ENCODE results near the gene PAWR.
A peak's percentile ranks its signal among the peaks of the same experiment; 100 is the strongest.

Gene PAWR

GRCh38 chr12:79558924-79559469 lies 131.8 kb downstream of the PAWR start:
- H3K4me2 ChIP-seq (ENCODE audit: low read length) = no peak overlapping the region
- H3K9me2 ChIP-seq (replicated peaks; ENCODE audit: control insufficient read depth, low read length) = no peaks in the 10 kb centered on the region
- no peak for TF ChIP-seq EZH2phosphoT487 (IDR thresholded peaks at IDR 0.05; ENCODE audit: borderline replicate concordance, low read length)
- TF ChIP-seq CTCF (IDR thresholded peaks at IDR 0.05; ENCODE audit: low read depth, low read length, poor library complexity, severe bottlenecking) = no peak
- H4K20me1 ChIP-seq (ENCODE audit: control insufficient read depth, insufficient read depth, low read depth, low read length) = no peaks in the 10 kb centered on the region
- no peaks in the 10 kb centered on the region; the same call in 1 of the 2 replicates for H3F3A ChIP-seq (ENCODE audit: control insufficient read depth, insufficient read depth)
- no peak overlapping the region for H3K27ac ChIP-seq (ENCODE audit: low read depth, low read length)
- H3K9me3 ChIP-seq (ENCODE audit: control insufficient read depth, insufficient read depth, low read length) = no peaks in the 10 kb centered on the region; the same call in 1 of the 2 replicates
- H3K4me1 ChIP-seq (ENCODE audit: control insufficient read depth, low read length) = no peaks in the 10 kb centered on the region
- H3K4me3 ChIP-seq (ENCODE audit: low read length) = no peak overlapping the region
- no peaks in the 10 kb centered on the region for H3K27me3 ChIP-seq (ENCODE audit: control insufficient read depth, low read length)
- peaks cover 37% of the 10 kb centered on the region for H3K36me3 ChIP-seq (ENCODE audit: control insufficient read depth, low read length)
- H3K79me2 ChIP-seq (ENCODE audit: control insufficient read depth, low read length) = no peaks in the 10 kb centered on the region

- no peak overlapping the region for H3K4me3 ChIP-seq (ENCODE audit: low read length)
- no peaks in the 10 kb centered on the region for H3K9me3 ChIP-seq (ENCODE audit: control insufficient read depth, insufficient read depth, low read length)
- H4K20me1 ChIP-seq (ENCODE audit: control insufficient read depth, insufficient read depth, low read depth, low read length) = no peaks in the 10 kb centered on the region
- H3K36me3 ChIP-seq (ENCODE audit: control insufficient read depth, low read length) = peaks cover 36% of the 10 kb centered on the region
- TF ChIP-seq CTCF (IDR thresholded peaks at IDR 0.05; ENCODE audit: low read depth, low read length, poor library complexity, severe bottlenecking) = no peak
- TF ChIP-seq EZH2phosphoT487 (IDR thresholded peaks at IDR 0.05; ENCODE audit: borderline replicate concordance, low read length) = no peak
- no peaks in the 10 kb centered on the region for H3K4me1 ChIP-seq (ENCODE audit: control insufficient read depth, low read length)
- no peak overlapping the region for H3K4me2 ChIP-seq (ENCODE audit: low read length)
- H3F3A ChIP-seq (ENCODE audit: control insufficient read depth, insufficient read depth) = no peaks in the 10 kb centered on the region; the same call in 1 of the 2 replicates
- no peaks in the 10 kb centered on the region for H3K27me3 ChIP-seq (ENCODE audit: control insufficient read depth, low read length)
- no peaks in the 10 kb centered on the region for H3K79me2 ChIP-seq (ENCODE audit: control insufficient read depth, low read length)
- no peaks in the 10 kb centered on the region for H3K9me2 ChIP-seq (replicated peaks; ENCODE audit: control insufficient read depth, low read length)
- H3K27ac ChIP-seq (ENCODE audit: low read depth, low read length) = no peak overlapping the region
These were observed 133.0 kb downstream of the PAWR start for GRCh38 chr12:79557690-79558315.

- H3F3A ChIP-seq (ENCODE audit: control insufficient read depth, insufficient read depth) = no peaks in the 10 kb centered on the region; the same call in 1 of the 2 replicates
- H3K4me2 ChIP-seq (ENCODE audit: low read length) = no peak overlapping the region
- no peak overlapping the region for H3K27ac ChIP-seq (ENCODE audit: low read depth, low read length)
- no peaks in the 10 kb centered on the region for H3K27me3 ChIP-seq (ENCODE audit: control insufficient read depth, low read length)
- H3K9me3 ChIP-seq (ENCODE audit: control insufficient read depth, insufficient read depth, low read length) = no peaks in the 10 kb centered on the region
- no peaks in the 10 kb centered on the region for H4K20me1 ChIP-seq (ENCODE audit: control insufficient read depth, insufficient read depth, low read depth, low read length)
- H3K4me1 ChIP-seq (ENCODE audit: control insufficient read depth, low read length) = no peaks in the 10 kb centered on the region
- no peak overlapping the region for H3K4me3 ChIP-seq (ENCODE audit: low read length)
- TF ChIP-seq CTCF (IDR thresholded peaks at IDR 0.05; ENCODE audit: low read depth, low read length, poor library complexity, severe bottlenecking) (peak; percentile 28), EZH2phosphoT487 (IDR thresholded peaks at IDR 0.05; ENCODE audit: borderline replicate concordance, low read length) (no peak)
- H3K79me2 ChIP-seq (ENCODE audit: control insufficient read depth, low read length) = no peaks in the 10 kb centered on the region
- H3K36me3 ChIP-seq (ENCODE audit: control insufficient read depth, low read length) = peaks cover 32% of the 10 kb centered on the region
- no peaks in the 10 kb centered on the region for H3K9me2 ChIP-seq (replicated peaks; ENCODE audit: control insufficient read depth, low read length)
These were observed 135.5 kb downstream of the PAWR start for GRCh38 chr12:79555028-79555925.

All from DOHH2 (cell line).